A673 (cell line): Measurements from ENCODE around the gene NAIF1.

Experiments used
- EZH2 ChIP-seq: fragments of 200-600 bp; sonication (generic); IDR thresholded peaks from 2 replicates; pipeline ENCODE4 v1.6.1; 2017; ENCODE audit warnings: borderline replicate concordance, low read depth, mild to moderate bottlenecking, mixed read lengths, antibody characterized with exemption, low read length; ENCODE audit not compliant: poor library complexity, severe bottlenecking
- TF ChIP-seq, protein P1 (sequence below): fragments of 300-800, 200-600 bp; sonication (generic); conservative IDR thresholded peaks from 2 replicates; pipeline ENCODE4 v1.5.1; 2017; ENCODE audit warnings: low read depth, mild to moderate bottlenecking, antibody characterized with exemption, low read length, moderate library complexity, mixed read lengths

DNA sequence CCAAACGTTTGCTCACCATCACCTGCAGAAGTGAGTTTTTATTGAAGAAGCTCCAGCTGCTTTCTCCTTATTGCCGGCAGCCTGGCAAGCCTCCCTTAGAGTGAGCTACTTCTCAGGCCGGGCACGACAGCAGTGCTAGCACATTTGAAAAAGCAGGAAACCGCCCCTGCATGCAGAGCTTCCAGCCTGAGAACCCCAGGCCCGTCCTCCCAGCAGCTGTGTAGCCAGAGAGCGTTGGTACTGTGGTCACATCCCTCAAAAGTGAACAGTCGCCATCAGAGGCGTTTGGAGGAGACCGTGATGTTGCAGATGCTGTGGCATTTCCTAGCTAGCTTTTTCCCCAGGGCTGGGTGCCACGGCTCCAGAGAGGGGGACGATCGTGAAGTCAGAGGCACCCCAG, 24.5 kb upstream of the NAIF1 start:
- TF ChIP-seq, protein P1, sequence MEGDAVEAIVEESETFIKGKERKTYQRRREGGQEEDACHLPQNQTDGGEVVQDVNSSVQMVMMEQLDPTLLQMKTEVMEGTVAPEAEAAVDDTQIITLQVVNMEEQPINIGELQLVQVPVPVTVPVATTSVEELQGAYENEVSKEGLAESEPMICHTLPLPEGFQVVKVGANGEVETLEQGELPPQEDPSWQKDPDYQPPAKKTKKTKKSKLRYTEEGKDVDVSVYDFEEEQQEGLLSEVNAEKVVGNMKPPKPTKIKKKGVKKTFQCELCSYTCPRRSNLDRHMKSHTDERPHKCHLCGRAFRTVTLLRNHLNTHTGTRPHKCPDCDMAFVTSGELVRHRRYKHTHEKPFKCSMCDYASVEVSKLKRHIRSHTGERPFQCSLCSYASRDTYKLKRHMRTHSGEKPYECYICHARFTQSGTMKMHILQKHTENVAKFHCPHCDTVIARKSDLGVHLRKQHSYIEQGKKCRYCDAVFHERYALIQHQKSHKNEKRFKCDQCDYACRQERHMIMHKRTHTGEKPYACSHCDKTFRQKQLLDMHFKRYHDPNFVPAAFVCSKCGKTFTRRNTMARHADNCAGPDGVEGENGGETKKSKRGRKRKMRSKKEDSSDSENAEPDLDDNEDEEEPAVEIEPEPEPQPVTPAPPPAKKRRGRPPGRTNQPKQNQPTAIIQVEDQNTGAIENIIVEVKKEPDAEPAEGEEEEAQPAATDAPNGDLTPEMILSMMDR: no peak
- no peak for TF ChIP-seq EZH2
